SK-N-SH treated with all-trans-retinoic acid at 6 μM for 48 hours (cell line): ENCODE results near the gene TADA1.

Experiments used
- ATAC-seq: fragments of 200-7000 bp; cut with Tn5 transposase; 3 replicates; pipeline ENCODE4 v1.9.1; 2020; ENCODE audit warnings: mild to moderate bottlenecking, moderate library complexity
- ARNTL ChIP-seq: fragments of 450-650 bp; formaldehyde crosslinking; IDR thresholded peaks from 2 replicates; pipeline ENCODE4 v1.5.0; 2020; ENCODE audit warnings: low read depth, mild to moderate bottlenecking, moderate library complexity, borderline replicate concordance
- BACH2 ChIP-seq: fragments of 250-450 bp; sonication (Bioruptor Pico); IDR thresholded peaks from 2 replicates; pipeline ENCODE4 v1.9.0; 2021; ENCODE audit warnings: mild to moderate bottlenecking, borderline replicate concordance
- CREB5 ChIP-seq: fragments of 250-450 bp; sonication (Bioruptor Pico); IDR thresholded peaks from 2 replicates; pipeline ENCODE4 v1.5.1; 2020; ENCODE audit warnings: low read depth, mild to moderate bottlenecking, moderate library complexity
- CSDC2 ChIP-seq: fragments of 250-450 bp; sonication (Bioruptor Pico); IDR thresholded peaks from 2 replicates; pipeline ENCODE4 v1.5.0; 2020; ENCODE audit warnings: mild to moderate bottlenecking, moderate library complexity
- ESRRG ChIP-seq: fragments of 250-450 bp; sonication (Bioruptor Pico); IDR thresholded peaks from 2 replicates; pipeline ENCODE4 v1.6.1; 2021; ENCODE audit warnings: mild to moderate bottlenecking
- GLIS3 ChIP-seq: fragments of 250-450 bp; sonication (Bioruptor Pico); IDR thresholded peaks from 2 replicates; pipeline ENCODE4 v1.5.0; 2020; ENCODE audit warnings: mild to moderate bottlenecking, moderate library complexity
- ISL1 ChIP-seq: fragments of 250-450 bp; sonication (Bioruptor Pico); IDR thresholded peaks from 2 replicates; pipeline ENCODE4 v2.1.2; 2022; ENCODE audit warnings: mild to moderate bottlenecking, moderate library complexity
- OSR1 ChIP-seq: fragments of 250-450 bp; sonication (Bioruptor Pico); IDR thresholded peaks from 2 replicates; pipeline ENCODE4 v1.8.0; 2022; ENCODE audit warnings: moderate library complexity, mild to moderate bottlenecking, inconsistent platforms
- PPARA ChIP-seq: fragments of 250-450 bp; sonication (Bioruptor Pico); IDR thresholded peaks from 2 replicates; pipeline ENCODE4 v1.5.0; 2020; ENCODE audit warnings: mild to moderate bottlenecking, borderline replicate concordance
- RARB ChIP-seq: fragments of 250-450 bp; sonication (Bioruptor Pico); IDR thresholded peaks from 2 replicates; pipeline ENCODE4 v1.8.0; 2021; ENCODE audit warnings: mild to moderate bottlenecking, moderate library complexity
- SNAI2 ChIP-seq: fragments of 250-450 bp; sonication (Bioruptor Pico); IDR thresholded peaks from 2 replicates; pipeline ENCODE4 v1.5.0; 2020; ENCODE audit warnings: mild to moderate bottlenecking, moderate library complexity
- TCF4 ChIP-seq: fragments of 250-450 bp; sonication (Bioruptor Pico); IDR thresholded peaks from 2 replicates; pipeline ENCODE4 v1.8.0; 2021; ENCODE audit warnings: mild to moderate bottlenecking, moderate library complexity, borderline replicate concordance
- TOX ChIP-seq: fragments of 250-450 bp; sonication (Bioruptor Pico); IDR thresholded peaks from 2 replicates; pipeline ENCODE4 v1.8.0; 2021; ENCODE audit warnings: mild to moderate bottlenecking, moderate library complexity, borderline replicate concordance
- TSHZ2 ChIP-seq: fragments of 250-450 bp; sonication (Bioruptor Pico); IDR thresholded peaks from 2 replicates; pipeline ENCODE4 v1.5.0; 2020; ENCODE audit warnings: mild to moderate bottlenecking, moderate library complexity
- ZC3H10 ChIP-seq: fragments of 250-450 bp; sonication (Bioruptor Pico); IDR thresholded peaks from 2 replicates; pipeline ENCODE4 v1.5.1; 2021; ENCODE audit warnings: mild to moderate bottlenecking, moderate library complexity
- ZFP30 ChIP-seq: fragments of 450-650 bp; formaldehyde crosslinking; IDR thresholded peaks from 2 replicates; pipeline ENCODE4 v1.5.0; 2022; ENCODE audit warnings: mild to moderate bottlenecking, moderate library complexity
- ZNF565 ChIP-seq: fragments of 450-650 bp; formaldehyde crosslinking; conservative IDR thresholded peaks from 2 replicates; pipeline ENCODE4 v1.5.0; 2020; ENCODE audit warnings: low read depth, mild to moderate bottlenecking, moderate library complexity
- TF ChIP-seq, protein P1 (sequence below): fragments of 250-450 bp; sonication (Bioruptor Pico); IDR thresholded peaks from 2 replicates; pipeline ENCODE4 v1.5.1; 2021; ENCODE audit warnings: mild to moderate bottlenecking, moderate library complexity
- TF ChIP-seq, protein P2 (sequence below): fragments of 250-450 bp; sonication (Bioruptor Pico); IDR thresholded peaks from 2 replicates; pipeline ENCODE4 v1.8.0; 2020; ENCODE audit warnings: mild to moderate bottlenecking, moderate library complexity, borderline replicate concordance
- TF ChIP-seq, protein P3 (sequence below): fragments of 250-450 bp; sonication (Bioruptor Pico); IDR thresholded peaks from 2 replicates; pipeline ENCODE4 v1.8.0; 2021; ENCODE audit warnings: low read depth, mild to moderate bottlenecking, moderate library complexity, borderline replicate concordance

TADA1 gene

GRCh38 chr1:166906647-166907046 is 30.6 kb upstream of the TADA1 start:
- ATAC-seq, result no peak
- TF ChIP-seq ISL1 (CRISPR knock-in tag) (no peak), OSR1 (CRISPR knock-in tag) (no peak), PPARA (CRISPR knock-in tag) (no peak)

GRCh38 chr1:166905900-166906299 is 29.8 kb upstream of the TADA1 start:
- TF ChIP-seq ESRRG (CRISPR knock-in tag) (no peak), OSR1 (CRISPR knock-in tag) (no peak), CREB5 (CRISPR knock-in tag) (no peak), ISL1 (CRISPR knock-in tag) (no peak), TSHZ2 (no peak), GLIS3 (no peak), CSDC2 (CRISPR knock-in tag) (no peak), SNAI2 (CRISPR knock-in tag) (no peak), ARNTL (CRISPR knock-in tag) (no peak), PPARA (CRISPR knock-in tag) (no peak), ZFP30 (CRISPR knock-in tag) (no peak), TCF4 (CRISPR knock-in tag) (no peak), TOX (CRISPR knock-in tag) (no peak), RARB (no peak), BACH2 (CRISPR knock-in tag) (no peak), ZNF565 (CRISPR knock-in tag) (no peak), ZC3H10 (no peak)
- TF ChIP-seq, protein P1, sequence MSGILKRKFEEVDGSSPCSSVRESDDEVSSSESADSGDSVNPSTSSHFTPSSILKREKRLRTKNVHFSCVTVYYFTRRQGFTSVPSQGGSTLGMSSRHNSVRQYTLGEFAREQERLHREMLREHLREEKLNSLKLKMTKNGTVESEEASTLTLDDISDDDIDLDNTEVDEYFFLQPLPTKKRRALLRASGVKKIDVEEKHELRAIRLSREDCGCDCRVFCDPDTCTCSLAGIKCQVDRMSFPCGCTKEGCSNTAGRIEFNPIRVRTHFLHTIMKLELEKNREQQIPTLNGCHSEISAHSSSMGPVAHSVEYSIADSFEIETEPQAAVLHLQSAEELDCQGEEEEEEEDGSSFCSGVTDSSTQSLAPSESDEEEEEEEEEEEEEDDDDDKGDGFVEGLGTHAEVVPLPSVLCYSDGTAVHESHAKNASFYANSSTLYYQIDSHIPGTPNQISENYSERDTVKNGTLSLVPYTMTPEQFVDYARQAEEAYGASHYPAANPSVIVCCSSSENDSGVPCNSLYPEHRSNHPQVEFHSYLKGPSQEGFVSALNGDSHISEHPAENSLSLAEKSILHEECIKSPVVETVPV (CRISPR knock-in tag), result no peak
- TF ChIP-seq, protein P2, sequence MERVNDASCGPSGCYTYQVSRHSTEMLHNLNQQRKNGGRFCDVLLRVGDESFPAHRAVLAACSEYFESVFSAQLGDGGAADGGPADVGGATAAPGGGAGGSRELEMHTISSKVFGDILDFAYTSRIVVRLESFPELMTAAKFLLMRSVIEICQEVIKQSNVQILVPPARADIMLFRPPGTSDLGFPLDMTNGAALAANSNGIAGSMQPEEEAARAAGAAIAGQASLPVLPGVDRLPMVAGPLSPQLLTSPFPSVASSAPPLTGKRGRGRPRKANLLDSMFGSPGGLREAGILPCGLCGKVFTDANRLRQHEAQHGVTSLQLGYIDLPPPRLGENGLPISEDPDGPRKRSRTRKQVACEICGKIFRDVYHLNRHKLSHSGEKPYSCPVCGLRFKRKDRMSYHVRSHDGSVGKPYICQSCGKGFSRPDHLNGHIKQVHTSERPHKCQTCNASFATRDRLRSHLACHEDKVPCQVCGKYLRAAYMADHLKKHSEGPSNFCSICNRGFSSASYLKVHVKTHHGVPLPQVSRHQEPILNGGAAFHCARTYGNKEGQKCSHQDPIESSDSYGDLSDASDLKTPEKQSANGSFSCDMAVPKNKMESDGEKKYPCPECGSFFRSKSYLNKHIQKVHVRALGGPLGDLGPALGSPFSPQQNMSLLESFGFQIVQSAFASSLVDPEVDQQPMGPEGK, result no peak
- TF ChIP-seq, all 23 proteins: peak for 0
- no peak for ATAC-seq

DNA sequence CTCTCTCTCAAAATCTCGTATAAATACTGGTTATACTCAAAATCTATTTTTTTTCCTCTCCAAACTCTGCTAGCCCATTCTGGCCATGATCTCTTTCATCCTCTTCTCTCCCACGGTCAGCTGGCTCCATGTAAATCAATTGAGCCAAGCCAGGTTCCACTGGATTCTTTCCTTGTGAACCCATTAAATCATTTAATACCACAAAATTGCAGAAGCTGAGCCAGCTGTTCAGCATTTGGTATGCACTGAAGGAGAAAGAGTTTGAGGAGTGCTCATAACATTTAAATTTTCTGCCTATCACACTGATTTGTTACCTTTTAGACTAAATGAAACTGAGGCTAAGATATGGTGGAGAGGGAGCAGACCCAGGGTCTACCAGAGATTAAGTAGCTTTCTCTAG is 29.1 kb upstream of the TADA1 start:
- TF ChIP-seq TCF4 (CRISPR knock-in tag) (no peak), OSR1 (CRISPR knock-in tag) (no peak), SNAI2 (CRISPR knock-in tag) (no peak), ZC3H10 (no peak), GLIS3 (no peak), ARNTL (CRISPR knock-in tag) (no peak), ZNF565 (CRISPR knock-in tag) (no peak)
- TF ChIP-seq, protein P1 (CRISPR knock-in tag), result no peak
- TF ChIP-seq, protein P3, sequence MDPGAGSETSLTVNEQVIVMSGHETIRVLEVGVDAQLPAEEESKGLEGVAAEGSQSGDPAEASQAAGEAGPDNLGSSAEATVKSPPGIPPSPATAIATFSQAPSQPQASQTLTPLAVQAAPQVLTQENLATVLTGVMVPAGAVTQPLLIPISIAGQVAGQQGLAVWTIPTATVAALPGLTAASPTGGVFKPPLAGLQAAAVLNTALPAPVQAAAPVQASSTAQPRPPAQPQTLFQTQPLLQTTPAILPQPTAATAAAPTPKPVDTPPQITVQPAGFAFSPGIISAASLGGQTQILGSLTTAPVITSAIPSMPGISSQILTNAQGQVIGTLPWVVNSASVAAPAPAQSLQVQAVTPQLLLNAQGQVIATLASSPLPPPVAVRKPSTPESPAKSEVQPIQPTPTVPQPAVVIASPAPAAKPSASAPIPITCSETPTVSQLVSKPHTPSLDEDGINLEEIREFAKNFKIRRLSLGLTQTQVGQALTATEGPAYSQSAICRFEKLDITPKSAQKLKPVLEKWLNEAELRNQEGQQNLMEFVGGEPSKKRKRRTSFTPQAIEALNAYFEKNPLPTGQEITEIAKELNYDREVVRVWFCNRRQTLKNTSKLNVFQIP, result no peak
- ATAC-seq, result no peak
